ENCODE measurements around the gene GPR55. TPM values are rescaled to one million over a fixed set of nuclear protein-coding genes. Genes with fewer than 3 reads are reported as not detected.

GPR55 gene
- total RNA-seq, 1 donor from 2014 or later: 0.18 TPM

DNA sequence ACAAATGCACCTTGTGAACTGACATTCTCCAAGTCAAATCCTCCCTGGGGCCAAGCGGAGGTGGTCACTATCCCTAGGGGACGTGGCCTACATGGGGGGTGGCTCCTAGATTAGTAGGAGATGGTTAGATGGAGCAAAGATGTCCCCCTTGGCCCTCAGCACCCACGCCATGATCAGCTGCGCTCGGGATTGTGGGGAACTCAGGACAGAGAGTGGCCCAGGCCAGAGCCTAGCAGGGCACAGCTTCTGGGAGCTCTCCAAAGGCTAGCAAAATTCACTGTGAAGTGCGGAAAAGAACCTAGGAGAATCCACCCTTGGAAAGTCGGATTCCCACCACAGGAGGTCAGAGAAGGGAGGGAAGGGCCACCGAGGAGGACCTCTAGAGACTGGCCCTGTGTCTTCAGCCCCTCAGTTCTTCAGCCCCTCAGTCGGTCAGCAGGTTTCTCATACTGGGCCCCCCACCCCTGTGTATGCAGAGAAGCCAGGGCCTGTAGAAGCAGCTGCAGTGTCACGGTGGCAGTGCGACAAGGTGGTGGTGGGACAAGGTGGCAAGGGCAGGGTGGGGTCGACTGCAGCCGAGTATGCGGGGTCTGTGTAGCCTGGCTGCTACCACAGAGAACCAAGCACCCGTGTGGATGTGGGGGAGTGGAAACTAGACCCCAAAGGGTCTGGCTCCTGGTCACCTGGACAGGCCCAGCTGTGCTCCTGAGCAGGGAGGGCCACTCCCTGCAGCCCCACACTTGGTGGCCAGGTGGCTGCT, 18.4 kb downstream of the GPR55 start:
- ATAC-seq (no peak), DNase-seq (ENCODE audit: low spot score) (peak; percentile 32)
- intact Hi-C loops (cut with DNase I): no loop called here

DNA sequence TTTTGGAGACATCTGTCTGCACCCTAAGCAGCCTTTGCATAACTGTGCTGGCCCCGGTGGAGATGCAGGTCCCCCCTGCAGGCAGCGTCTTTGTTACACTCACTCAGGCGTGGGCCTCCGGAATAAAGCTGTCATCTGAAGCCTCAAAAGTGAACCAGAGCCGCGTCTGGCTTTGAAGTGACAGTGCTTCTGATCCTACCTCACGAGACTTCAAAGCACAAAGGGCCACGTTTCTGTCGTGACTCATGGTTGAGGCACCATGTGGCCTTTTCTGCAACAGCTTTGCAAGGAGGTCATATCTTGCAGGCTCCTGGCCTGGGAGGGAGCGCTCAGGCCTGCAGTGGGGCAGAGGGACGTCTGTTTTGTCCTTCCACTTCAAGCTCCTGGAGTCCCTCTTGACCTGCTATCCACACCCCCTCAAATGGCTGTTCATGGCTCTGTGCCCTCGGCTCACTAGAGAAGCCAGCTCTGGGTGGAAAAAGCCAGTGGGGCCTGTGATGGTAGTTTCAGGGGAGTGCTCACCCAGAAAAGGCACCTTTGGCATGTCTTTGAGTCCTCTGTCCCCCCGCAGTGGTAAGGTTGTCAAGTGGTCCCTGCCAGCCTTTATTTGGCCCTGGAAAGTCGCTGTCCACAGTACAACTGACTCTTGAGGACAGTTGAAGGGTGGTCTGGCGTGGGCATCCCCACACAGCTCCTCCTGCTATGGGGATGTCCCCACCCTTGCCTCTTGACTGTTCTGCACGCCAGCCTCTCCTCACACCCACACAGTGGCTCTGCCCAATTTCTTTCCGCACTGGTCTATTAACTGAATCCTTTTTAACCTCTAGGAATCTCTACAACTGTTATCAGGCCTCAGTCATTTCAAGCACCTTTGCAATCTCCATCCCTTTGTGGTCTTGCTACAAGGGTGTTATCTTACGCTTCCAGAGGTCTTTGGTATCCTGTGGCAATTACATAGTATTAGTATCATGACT, 19.3 kb downstream of the GPR55 start:
- no peak for ATAC-seq
- intact Hi-C loops (cut with DNase I): no loop called here
- peak; percentile 39 for DNase-seq (ENCODE audit: low spot score)

DNA sequence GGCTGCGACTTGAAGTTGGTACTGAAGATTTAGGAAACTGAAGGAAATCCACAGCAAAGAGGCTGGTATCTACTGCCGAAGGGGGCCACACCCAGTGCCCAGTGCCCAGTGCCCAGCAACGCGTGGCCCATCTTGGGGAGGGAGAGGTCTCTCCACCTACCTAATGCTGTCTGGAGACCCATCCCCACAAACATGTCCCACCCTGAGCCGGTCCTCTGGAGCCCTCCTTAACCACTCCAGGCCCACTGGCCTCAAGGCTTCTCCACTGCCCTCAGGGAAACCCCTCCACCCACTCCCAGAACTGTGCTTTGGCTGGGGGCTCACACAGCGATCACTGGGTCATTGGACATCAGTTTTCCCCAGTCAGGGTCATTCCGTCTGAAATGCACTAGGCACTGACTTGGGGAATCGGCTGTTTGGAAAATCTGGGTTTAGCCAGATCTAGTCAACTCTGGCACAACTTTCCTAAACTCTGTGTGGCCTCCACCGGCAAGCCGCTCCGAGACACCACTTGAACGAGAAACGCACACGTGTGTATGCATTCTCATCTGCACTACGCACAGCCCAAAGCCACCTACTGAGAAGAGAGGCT, 20.1 kb downstream of the GPR55 start:
- intact Hi-C loops (cut with DNase I): no loop called here
- ATAC-seq (no peak), DNase-seq (ENCODE audit: low spot score) (peak; percentile 21)

DNA sequence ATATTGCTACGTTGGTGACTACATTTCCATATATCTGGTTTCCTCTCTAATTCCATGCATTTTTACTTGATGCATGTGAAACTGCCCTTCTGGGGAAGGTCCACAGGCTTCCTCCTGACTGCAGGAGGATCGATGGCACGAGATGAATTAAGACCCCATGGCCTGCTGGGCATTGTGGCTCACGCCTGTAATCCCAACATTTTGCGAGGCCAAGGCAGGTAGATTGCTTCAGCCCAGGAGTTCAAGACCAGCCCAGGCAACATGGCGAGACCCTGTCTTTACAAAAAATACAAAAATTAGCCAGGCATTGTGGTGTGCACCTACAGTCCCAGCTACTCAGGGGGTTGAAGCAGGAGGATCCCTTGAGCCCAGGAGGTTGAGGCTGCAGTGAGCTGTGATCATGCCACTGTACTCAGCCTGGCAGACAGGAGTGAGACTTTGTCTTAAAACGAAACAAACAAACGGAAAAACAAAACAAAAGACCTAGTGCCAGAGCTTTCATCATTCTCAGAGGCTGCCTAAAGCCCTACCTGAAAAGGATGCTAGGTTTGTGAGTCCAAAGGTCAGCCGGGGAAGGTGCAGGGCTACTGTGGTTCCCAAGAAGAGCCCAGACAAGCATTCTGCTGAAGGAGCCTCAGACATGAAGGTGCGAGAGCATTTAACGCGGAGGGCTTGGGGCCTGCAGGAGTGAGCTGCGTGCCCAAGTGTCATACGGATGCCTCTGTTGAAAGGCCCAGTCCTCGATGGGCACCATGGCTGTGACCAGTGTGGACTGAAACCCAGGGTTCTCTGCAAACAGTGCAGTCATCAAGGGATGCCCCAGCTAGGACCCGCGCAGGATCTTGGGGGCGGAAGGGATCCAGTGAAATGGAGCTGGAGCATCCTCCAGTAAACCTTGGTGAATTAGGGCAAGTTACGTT, 21.6 kb downstream of the GPR55 start:
- peak; percentile 36 for DNase-seq (ENCODE audit: low spot score)
- intact Hi-C loops (cut with DNase I): no loop called here
- ATAC-seq: no peak

DNA sequence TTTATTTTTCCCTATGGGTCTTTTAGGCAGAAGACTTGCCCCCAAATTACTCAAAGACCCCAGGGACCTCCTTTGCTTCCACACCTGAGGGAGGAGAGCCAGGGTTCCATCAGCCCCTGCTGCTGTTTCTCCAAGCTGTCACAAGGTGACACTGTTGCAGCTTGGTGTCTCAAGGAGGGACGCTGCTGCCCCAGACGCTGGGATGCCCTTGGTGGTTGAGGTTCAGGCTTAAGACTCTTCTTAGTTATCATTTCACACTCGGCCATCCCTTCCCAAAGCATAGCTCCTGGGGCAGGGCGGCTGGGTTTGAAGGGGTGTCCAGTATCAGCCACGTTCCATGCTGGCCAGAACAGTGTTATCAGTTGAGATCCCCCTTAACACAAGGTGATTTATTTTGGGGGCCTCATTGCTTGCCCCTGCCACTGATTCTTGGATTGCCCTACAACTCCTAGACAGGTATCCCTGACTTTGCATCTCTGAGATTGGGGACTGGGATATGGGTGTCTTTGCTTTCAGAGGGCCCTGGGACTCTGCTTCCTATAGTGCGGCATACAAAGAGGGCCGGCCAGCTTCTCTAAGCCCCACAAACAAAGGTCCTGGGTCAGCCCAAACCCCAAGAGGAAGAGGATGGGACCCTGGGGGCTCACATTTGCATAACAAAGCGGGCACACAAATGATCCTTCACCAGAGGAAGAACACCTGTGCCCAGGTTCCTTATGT, 22.7 kb downstream of the GPR55 start:
- ATAC-seq (peak; percentile 43), DNase-seq (ENCODE audit: low spot score) (peak; percentile 56)
- intact Hi-C loops (cut with DNase I): no loop called here

DNA sequence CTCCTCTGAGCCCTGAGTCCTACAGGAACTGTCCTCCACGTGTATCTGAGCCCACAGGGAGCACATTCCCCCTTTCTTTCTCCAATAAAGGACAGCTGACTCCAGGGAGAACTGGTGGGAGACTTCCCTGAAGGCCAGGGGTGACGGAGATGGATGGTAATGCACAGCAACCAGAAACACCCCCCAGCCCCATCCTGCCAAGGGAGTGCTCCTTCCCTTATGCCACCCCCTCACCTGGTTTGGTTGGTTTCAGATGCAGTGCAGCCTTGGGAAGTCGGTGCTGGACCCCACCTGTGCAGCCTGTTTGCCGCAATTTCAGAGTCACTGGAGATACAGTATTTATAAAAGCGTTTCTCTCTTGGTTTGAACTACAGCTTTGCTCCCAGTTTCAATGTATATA, 24.0 kb downstream of the GPR55 start:
- intact Hi-C loops (cut with DNase I): no loop called here

DNA sequence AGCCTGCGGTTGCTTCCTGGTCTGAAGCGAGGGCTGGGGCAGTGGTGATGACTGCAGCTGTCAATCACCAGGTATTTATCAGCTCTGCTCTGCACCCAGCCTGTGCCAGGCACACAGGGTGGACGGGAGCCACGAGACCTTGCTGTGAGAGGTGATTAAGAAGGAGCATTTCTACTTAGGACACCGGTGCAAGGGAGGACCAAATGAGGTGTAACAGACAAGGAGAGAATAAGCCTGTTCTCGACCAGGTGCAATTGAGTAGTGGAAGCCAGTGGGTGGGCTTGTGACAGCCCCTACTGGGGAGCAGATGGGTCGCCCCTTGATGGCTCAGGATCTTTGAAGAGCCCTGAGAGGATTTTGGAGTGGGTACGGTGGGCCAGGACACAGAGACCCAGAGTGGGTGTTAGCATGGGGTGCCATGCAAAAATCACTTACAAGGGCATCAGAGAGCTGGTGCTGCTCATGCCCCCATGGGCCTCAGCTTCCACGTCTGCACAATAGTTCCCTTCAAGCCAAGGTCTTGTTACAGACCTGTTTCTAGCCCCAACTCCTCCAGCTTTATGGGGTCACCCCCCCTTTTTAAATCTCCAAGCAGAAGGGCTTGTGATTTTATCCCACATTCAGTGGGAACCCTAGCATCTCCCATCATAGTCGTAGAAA, 24.6 kb downstream of the GPR55 start:
- DNase-seq (ENCODE audit: low spot score) (peak; percentile 23), ATAC-seq (no peak)
- intact Hi-C loops (cut with DNase I): no loop called here

More for the DNA sequence above, 24.0 kb downstream of the GPR55 start:
- ATAC-seq (no peak), DNase-seq (ENCODE audit: low spot score) (peak; percentile 8)

DNA sequence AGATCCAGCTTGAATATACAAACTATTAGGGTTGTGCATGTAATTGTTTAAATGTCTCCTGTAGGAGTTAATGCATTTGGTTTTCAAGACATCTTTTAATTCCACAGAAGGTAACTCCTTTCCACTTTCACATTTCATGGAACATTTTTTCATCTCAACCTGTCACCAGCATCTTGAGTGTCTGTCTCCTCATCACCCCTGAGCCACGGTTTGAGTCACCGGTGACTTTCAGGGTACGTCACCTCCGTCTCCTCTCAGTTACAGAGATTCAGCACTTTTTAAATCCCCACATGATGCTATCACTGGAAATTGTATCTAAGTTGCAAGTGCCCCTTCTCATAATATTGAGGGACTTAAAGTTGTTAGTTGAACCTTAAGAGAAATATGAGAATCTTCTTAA, 25.3 kb downstream of the GPR55 start:
- DNase-seq (ENCODE audit: low spot score) (no peak), ATAC-seq (no peak)
- intact Hi-C loops (cut with DNase I): no loop called here

DNA sequence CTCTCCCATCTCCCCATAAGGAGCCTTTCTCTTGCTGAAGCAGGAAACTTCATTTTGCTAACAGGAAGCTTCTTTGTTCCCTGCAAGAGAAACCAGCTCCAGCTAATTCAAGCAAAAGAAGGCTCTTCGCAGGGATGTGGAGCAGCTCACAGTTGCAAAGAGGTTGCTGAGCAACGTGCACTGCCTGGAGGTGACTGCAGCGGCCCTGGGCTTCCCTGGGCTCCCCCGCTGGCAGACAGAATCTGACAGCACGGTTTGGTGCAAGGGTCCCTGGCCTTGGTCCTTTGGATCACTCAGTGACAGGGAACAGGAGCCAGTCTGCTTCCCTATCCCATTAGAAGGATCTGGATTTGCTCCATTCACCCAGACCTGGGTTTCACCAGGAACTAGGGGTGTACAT, 25.8 kb downstream of the GPR55 start:
- intact Hi-C loops (cut with DNase I): no loop called here
- peak; percentile 36 for DNase-seq (ENCODE audit: low spot score)
- ATAC-seq: no peak

DNA sequence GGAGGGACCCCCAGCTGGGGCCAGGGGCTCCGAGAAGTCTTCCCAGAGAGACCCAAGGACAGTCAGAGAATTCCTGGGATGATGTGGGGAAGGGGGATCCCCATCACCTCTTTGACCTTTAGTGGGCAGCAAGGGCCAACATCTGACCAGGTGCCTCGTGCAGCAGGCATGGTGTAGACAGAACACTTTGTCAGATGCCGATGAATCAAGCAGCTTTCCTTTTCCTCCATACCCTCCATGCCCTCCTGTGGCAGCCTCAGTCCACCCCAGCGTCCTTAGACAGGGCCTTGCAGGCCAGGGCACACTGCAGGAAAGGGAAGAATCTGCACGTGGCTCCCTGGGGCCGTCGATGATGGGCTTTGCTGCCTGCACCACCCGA, 26.3 kb downstream of the GPR55 start:
- DNase-seq (ENCODE audit: low spot score) (peak; percentile 30), ATAC-seq (no peak)
- intact Hi-C loops (cut with DNase I): no loop called here

DNA sequence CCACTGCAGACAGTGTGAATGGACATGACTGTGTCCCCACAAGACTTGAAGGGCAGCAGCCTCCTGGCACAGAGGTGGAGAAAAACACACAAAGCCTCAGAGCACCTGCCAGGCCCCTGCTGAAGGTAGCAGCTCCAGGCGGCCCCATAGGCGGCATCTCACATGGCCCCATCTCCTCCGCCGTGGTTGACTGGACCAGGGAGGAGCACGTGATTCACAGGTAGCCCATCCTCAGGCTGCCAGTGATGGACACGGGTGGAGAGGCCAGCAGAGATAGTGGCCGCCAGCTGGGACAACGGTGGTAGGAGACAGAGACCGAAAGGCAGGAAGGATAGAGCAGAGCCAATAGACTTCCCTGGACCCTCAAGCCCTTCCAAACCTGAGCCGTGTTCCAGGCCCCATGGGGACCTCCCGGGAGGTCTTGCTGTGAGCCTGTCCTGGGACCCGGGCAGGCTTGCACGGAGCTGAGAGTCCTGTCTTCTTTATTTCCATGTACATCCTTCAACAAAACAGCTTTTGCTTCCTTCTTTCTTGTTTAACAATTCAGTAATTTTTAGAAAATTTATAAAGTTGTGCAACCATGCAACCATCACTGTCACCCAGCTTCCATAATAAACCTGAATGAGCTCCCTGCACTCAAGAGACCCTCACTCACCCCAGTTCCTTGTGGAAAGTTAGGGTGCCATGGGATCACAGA, 26.9 kb downstream of the GPR55 start:
- DNase-seq (ENCODE audit: low spot score): peak; percentile 42
- intact Hi-C loops (cut with DNase I): no loop called here
- ATAC-seq: no peak

DNA sequence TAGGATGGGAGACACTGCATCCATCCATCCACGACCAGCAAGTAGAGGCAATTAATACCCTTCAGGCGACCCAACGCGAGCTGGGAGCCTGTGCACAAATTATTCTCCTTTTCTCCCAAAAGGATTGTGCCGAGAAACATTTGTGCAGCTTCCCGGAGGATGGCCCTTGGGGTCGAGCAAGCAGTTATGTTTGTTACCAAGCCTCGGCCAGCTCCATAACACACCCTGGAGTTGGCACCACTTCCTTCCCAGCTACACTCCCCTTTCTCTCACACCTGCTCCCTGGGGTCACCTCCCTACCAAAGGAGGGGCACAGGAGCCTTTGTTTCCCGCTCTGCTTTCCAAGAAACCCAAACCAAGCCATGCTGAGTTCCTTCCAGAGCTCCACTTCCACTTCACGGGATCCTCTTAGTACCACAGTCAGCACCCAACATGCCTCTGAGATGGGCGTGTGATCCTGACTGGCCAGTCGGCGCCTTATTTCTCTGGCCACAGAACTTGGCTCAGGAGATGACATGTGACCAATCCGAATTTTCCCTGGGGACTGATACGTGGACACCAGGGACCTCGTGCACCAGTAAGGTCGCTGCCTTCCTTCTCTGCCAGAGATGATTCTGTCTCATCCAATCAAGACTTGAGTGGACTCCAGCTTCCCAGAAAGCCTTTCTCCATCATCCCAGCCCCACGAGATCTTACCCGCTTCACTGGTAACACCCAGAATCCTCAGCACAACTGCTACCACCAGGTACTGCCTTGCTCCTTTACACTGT, 28.5 kb downstream of the GPR55 start:
- peak; percentile 39 for DNase-seq (ENCODE audit: low spot score)
- intact Hi-C loops (cut with DNase I): no loop called here
- ATAC-seq: no peak

DNA sequence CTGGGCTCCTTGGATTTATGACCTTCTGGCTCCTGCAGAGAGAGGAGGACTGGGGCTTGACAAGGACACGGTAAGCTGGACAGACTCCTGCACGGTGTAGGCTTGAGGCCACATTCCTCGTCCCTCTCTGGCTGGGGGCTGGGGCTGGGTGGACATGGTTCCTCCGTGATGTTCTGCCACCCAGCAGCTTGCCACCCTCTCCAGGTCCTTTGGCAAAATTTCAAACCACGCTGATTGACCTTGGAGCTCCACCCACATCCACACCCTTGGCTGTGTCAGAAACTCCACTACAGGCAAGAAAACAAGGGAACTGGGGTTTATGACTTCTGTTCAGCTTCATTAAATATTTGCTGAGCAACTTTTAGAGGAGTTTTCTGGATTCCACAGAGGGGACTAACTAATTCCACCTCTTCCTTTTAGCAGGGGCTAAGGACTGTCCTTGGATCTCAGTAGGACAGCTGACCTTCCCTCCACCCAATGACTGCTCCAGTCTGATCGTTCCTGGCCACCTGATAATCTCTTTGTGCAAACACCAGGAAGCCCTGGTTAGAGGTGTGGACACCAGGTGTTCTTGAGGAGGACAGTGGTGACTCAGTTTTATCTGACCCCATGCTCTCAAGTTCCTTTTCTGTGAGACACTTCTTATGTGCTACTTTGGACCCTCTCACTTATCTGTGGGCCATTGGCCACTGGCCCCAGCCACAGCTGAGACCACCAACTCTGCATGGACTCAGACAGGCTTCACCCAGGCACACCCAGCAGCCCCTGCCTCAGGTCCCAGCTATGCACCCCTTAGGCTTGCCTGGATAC, 29.3 kb downstream of the GPR55 start:
- DNase-seq (ENCODE audit: low spot score): peak; percentile 23
- intact Hi-C loops (cut with DNase I): no loop called here
- no peak for ATAC-seq

DNA sequence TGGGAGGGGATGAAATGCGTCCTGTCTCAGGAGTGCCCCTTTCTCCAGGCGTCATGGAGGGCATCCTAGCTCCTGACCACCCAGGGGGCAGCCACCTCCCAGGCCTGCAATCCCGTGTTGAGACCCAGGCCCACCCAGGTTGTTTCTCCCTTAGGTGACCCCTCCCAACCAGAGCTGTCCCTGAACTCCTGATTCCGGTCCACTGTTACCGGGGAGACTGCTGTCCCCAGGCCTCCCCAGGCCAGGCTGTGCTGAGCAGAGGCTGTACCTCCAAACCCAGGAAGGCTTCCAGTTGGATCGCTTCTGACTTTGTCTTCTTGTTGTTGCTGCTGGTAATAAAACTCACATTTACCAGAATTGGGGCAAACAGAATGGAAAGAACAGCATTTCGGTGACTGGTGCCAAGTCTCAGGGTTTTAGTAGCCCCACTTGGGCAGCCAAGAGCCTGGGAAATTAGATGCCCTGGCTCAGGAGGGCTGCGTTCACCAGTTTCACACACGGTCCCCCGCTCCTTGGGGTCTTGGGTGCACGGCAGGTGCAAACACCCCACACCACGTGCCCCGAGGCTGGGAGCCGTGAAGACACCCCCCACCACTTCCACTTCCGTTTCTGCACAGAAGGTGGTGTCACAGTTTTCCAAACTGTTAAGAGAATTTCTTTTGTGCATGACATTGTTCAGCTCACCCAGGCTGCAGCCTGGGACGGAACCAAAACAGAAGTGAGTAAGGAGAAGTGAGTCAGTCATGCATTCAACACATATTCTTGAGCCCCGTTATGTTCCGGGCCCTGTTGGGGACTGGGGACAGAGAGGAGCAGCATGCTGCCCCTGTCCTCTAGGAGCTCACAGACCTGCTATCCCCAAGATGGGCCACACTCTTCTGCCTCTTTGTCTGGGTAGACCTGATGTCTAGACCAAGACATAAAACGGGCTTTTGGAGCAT, 30.9 kb downstream of the GPR55 start:
- intact Hi-C loops (cut with DNase I): no loop called here
- peak; percentile 34 for DNase-seq (ENCODE audit: low spot score)
- ATAC-seq: no peak

DNA sequence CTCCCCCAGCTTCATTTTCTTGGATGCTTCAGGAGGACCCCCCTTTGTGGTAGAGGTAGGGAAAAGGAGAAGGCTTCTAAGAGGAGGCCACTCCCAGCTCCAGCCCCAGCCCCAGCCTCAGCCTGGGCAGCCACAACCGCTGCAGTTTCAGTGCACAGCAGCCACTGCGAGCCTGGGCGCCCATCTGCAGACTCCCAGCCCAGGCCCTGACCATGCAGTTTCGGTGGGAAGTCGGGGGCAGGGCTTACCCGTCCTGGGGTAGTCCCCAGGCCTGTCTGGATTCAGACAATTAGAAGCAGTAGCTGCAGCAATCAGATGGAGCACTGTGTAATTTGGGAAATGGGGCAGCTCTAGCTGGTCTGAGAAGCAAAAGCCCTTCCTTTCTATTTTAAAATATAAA, 31.7 kb downstream of the GPR55 start:
- intact Hi-C loops (cut with DNase I): no loop called here
- ATAC-seq: no peak
- peak; percentile 46 for DNase-seq (ENCODE audit: low spot score)

Measured in sciatic nerve (tissue), 2 donors.